Fibroblast of lung (primary cell): ENCODE data around the gene RAMAC.

Source experiments
- CTCF ChIP-seq, 2 donors: IDR thresholded peaks in 1 of 2; conservative IDR thresholded peaks in 1 of 2; 1 replicate in 1 of 2; 2 replicates in 1 of 2; pipeline ENCODE4 v1.5.1; 2011 to 2012; ENCODE audit warnings: low read length in 2 of 2, control low read depth in 1 of 2, inconsistent platforms in 1 of 2, low read depth in 1 of 2, mild to moderate bottlenecking in 1 of 2
- EZH2 ChIP-seq: IDR thresholded peaks from 2 replicates; pipeline ENCODE4 v1.5.1; 2012; ENCODE audit warnings: low read length, control low read depth, mild to moderate bottlenecking; ENCODE audit errors: missing control alignments

- TF ChIP-seq CTCF (conservative IDR thresholded peaks at IDR 0.05 in 1 of 2, IDR thresholded peaks at IDR 0.05 in 1 of 2; ENCODE audit: low read depth in 1 of 2, low read length in 2 of 2) (no peak), EZH2 (no peak)
Observed at GRCh38 chr15:82970696-82971095, 15.3 kb upstream of the RAMAC start.
